GM18907 (cell line): ENCODE data around the gene UCMA.
"Not testable (repeated sequence)": the region's sequence is repeated elsewhere in the genome, so short reads cannot be mapped to it uniquely, and the experiment has no call there.

Experiments used
- ATAC-seq: cut with Tn5 transposase; IDR thresholded peaks from one replicate; pipeline ENCODE4 v1.9.1; 2021; ENCODE audit warnings: mild to moderate bottlenecking, moderate library complexity; ENCODE audit not compliant: unreplicated experiment

The UCMA gene

DNA sequence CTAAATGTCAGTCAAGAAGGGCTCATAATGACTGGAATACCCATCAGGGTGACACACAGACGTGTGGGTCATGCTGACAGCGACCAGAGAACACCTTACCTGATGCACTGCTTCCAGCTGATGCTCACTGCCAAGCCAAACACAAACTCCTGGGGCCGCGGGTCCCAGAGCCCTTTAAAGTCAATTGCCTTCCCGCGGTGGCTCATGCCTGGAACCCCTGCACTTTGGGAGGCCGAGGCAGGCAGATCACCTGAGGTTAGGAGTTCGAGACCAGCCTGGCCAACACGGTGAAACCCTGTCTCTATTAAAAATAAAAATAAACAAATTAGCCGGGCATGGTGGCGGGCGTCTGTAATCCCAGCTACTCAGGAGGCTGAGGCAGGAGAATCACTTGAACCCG, 562 bp upstream of the UCMA start:
- not testable (repeated sequence) for ATAC-seq

DNA sequence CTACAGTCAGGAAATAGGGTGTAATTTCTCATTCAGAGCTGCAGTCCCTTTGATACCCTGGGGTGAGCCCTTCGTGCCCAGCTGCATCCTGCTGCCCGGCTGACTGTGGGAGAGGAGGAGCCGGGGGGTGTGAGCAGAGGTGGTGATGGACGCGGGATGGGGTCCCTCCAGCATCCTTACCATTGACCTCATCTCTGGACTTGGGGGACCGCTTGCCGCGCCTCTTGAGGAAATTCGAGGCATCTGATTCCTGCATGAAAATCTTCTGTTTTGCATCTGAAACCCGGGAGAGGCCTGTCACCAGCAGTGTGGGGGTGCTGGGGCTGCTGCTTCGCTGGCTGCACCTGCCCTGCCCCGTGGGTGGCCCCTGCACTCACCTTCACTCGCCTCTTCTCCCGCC, 816 bp downstream of the UCMA start:
- ATAC-seq = no peak

DNA sequence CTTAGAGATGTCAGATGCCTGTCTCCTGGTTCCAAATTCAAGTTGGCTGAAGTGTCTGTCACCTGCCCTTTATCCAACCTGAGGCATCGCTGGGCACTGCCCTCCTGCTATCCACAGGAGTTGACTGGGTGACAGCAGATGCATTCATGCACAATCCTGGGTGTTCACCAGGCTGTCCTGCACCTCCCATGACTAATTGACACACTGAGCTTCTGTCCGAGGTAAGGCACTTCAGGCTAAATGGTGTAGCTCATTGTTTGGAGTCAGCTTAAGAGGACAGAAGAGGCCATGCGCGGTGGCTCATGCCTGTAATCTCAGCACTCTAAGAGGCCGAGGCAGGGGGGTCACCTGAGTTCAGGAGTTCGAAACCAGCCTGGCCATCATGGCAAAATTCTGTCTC, 2.4 kb downstream of the UCMA start:
- no peak for ATAC-seq

DNA sequence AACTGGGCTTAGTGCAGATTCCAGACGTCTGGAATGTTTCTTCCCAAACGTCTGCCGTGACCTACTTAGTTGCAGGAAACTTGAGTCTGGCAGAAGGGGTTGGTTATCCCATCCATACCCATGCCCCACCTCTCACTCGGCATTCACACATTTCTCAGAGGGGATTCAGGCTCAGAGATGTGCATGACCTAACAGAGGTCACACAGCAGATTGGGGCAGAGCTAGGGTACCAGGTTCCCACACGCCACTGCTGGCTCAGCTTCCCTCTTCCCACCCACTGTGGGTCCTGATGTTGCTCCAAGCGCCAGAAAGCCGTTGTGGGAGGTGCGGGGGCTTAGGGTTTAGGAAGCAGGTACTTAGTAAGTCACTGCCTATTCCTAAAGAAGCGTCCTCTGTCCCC, 3.0 kb downstream of the UCMA start:
- ATAC-seq = no peak

DNA sequence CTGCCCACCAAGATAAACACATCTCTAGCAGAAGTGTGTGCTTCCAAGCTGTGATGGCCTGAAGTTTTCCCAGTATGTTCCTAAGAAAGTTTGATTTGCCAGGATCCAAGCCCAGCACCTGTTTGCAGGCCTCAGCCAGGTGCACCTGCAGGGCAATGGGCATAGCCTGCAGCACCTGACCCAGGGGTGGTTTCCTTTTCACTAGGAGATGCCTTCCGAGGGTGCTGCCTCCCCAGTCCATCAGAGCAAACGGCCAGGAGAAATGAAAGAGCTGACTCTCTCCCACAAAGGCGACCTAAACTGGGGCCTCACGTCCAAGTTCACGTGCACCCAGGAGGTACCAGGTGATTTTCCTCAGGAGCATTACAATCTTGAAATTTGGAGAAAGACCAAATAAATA, 7.1 kb downstream of the UCMA start:
- ATAC-seq = no peak

DNA sequence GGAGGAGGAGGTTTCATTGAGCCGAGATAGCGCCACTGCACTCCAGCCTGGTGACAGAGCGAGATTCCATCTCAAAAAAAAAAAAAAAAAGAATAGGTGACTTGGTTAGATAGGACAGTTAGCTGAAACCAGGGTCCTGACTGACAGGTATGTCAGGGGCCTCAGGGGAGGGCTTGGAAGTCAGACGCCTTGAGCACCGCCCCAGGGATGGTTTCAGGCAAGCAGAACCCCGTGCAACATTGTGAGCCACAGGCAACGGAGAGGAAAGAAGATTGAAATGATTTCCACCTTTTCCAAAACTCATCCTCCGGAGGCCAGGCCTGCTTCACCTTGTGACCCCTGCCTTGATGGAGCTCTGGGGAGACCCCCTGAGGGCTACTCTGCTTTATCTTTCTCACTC, 8.6 kb downstream of the UCMA start:
- ATAC-seq = no peak

DNA sequence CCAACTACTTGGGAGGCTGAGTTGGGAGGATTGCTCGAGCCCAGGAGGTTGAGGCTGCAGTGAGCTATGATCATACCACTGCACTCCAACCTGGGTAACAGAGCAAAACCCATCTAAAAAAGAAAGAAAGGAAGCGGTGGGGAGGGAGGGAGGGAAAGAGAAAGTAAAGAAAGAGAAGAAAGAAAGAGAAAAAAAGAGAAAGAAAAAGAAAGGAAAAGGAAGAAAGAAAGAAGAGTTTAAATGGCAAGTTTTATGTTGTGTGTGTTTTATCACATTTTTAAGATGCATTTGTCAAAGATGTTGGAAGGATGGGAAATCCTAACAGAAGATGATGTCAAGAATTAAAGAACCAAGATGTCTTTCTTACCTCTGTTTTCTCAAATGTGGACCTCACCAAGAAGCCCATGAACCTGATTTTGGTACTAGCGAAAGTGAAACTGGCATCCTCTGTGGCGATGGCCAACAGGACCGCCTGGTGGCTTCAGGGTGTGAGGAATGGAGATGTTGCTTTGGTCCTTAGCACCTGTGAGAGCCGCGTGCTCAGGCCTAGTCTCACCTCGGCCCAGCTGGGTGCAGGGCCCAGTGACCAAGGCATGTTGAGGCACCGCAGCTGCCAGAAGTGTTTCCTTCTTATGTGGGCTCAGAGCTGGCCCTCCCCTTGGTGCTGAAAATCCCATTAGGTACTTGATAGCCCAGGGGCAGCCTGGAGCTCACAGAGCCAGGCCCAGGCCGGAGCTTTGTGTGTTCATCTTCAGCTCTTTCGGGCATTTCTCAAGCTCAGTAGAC, 9.8 kb downstream of the UCMA start:
- no peak for ATAC-seq

DNA sequence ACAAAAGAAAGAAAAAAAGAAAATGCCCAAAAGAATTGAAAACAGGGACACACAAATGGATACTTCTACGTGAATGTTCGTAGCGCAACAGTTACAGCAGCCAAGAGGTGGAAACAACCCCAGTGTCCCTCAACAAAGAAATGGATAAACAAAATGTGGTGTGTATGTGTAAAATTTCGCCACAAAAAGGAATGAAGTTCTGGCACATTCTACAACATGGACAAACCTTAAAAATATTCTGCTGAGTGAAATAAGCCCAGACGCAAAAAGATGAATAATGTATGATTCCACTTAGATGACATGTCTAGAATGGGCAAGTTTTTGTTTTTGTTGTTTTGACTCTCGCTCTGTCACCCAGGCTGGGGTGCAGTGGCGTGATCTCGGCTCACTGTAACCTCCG, 10.9 kb downstream of the UCMA start:
- ATAC-seq = no peak

DNA sequence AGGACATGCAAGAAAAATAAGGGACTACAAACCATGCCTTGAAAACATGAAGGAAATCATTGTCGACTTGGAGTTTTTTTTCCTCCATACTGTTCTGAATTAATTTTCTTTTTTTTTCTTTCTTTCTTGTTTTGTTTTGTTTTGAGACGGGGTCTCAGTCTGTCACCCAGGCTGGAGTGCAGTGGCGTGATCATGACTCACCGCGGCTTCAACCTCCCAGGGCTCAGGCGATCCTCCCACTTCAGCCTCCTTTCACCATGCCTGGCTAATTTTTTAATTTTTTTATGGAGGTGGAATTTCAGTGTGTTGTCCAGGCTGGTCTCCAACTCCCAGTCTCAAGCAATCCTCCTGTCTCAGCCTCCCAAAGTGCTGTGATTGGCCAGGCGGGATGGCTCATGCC, 11.6 kb downstream of the UCMA start:
- ATAC-seq = no peak

DNA sequence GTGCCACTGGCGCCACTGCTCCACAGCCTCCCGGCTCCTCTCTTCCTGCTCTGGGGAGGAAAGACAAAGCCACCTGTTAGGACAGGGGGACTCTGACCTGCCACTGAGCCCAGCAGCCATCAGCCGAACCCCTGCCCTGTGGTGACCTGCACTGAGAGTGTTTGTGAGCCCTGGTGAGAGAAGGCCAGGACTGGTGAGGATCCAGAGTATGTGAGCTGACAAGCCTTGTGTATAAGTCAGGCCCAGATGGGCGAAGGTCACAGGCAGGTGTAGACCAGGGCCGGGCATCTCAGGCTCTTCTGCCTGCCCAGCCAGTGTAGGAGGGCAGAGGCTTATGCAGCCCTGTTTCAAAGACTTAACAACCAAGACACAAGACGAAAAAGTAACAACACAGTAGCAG, 12.0 kb downstream of the UCMA start:
- no peak for ATAC-seq

DNA sequence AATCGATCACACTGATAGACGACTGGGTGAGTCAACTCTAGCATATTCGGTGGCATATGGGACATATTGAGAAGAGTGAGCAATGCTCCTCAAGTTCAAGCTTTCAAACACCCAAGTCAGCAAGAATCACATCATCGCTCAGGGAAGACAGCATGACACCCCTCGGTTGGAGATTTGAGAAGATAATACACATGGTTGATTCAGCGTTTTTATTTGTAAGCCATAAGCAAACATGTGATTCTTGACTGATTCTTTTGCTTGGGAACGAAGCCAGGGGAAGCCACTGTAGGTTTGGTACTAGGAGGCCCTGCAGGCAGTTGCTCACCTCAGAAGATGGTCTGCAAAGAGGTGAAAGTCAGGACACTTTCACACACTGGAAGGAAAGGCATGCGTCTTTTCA, 12.6 kb downstream of the UCMA start:
- ATAC-seq = no peak

DNA sequence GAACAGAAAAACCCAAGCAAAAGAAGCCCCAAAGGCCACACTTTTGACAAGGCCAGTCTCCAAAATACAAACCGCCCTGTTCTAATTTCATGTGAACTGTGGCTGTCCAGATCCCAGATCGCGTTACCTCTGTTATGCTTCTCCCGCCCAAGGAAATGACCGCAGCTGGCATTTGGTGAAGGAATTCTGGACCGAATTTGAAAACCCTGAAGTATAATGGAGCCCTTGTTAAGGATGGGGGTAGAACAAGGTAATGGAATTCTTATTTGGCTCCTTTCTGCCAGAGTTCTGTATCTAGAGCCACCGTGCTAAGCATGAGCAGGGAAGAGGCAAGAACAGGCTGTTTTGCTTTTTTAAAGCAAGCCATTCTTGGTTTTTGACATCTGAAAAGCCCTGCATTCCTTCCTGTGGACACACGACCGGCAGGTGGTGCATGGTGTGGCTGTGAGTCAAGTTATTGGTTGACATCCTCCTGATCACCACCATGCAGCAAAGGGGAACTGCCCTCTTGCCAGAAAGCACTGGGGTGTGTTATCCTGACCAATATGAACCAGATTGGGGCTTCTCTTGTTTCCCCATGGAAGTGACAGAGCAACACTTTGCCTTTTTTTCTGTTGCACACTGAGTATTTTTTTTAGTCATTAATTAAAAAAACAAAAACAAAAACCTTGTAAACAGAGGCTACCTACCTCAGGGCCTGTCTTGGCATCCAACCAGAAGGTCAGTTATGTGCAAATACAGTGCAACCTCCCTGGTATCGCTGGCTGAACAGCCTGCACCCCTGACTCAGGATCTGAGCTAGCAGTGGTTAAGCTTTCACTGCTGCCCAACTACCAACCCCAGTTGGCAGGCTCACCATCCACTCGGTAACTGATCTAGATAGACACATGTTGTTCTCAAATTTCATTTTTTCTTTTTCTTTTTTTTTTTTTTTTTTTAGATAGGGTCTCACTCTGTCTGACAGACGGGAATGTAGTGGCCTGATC, 14.2 kb downstream of the UCMA start:
- ATAC-seq = no peak

DNA sequence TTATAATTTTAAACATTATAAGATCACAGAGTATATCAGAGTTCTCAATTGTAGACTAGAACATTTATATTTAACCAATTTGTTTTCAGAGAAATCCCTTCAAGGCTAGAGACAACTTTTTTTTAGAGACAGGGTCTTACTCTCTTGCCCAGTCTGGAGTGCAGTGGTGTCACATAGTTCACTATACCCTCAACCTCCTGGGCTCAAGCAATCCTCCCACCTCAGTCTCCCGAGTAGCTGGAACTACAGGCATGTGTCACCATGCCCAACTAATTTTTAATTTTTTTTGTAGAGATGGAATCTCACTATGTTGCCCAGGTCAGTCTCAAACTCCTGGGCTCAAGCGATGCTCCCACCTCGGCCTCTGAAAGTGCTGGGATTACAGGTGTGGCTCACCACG, 15.3 kb downstream of the UCMA start:
- no peak for ATAC-seq

DNA sequence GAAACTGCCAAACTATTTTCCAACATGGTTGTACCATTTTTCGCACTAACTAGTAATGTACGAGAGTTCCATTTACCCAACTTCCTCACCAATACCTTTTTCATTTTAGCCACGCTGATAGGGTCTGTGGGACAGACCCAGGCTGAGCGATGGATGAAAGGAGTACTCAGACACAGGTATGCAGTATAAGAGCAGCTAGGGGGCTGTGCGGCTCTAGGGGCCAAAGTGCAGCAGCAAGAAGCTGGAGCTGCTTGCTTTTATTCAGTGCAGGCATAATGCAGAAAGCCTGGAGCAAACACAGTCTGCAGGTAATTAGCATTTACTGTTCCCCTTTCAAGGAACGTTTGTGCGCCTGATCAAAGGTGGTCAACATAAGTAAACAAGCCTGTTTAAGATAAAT, 21.0 kb downstream of the UCMA start:
- ATAC-seq = no peak

DNA sequence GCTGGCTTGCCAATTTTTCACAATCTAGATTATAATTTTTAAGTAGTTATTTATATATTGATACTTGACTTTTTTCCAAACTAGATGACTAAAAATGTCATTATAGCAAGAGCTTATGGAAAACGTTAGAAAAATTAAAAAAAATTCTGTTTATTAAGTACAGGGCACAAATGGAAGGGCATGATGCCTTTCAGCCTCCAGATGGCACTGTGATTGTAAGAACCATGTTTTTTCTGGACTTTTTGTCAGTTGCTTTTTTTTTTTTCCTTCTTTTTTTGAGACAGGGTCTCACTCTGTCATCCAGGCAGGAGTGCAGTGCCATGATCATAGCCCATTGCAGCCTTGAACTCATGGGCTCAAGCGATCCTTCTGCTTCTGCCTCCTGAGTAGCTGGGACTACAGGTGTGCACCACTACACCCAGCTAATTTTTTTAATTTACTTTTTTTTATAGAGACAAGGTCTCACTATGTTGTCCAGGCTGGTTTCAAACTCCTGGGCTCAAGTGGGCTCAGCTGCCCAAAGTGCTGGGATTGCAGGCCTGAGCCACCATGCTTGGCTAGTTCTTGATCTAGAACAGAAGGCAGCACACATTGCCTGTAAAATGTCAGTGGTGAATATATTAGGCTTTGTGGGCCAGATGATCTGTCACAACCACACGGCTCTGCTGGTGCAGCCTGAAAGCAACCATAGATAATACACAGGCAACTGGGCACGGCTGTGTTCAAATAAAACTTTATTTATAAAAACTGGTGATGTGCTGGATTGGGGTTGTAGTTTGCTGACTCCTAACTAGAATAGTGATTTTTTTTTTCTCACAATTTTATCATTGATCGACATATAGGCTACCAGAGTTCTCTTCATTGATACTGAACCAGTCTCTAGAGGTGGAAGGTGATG, 27.4 kb downstream of the UCMA start:
- ATAC-seq = no peak

DNA sequence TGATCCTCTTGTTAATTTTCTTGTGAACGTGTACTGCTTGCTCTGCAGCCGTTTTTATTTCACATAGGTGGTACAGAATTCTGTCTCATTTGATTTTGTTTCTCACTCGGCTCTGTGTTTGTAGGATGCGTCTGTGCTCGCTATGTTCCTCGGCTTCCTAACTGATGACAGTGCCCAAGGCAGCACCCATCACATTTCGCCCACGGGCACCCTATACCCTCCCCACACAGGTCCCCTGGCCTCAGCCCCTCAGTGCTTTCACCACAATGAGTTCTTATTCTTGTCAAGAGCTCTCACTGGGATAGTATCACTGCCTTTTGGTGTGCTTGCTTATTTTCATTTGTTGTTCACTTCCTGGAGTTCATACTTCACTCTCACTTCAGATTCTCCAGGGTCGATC, 28.1 kb downstream of the UCMA start:
- no peak for ATAC-seq

DNA sequence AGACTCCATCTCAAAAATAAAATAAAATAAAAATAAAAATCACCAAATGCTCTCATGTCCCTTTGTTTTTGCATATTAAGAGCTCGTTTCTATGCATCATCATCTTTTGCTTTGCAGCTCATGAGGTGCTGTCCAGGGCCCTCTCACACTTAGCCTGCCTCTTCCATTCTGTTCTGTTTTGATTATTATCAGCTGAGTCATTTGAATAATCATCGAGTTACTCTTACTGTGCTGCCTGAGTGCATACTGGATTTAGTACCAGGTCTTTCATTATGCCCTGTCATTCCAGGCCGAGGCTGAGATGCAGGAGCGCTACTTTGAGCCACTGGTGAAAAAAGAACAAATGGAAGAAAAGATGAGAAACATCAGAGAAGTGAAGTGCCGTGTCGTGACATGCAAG, 33.0 kb downstream of the UCMA start:
- ATAC-seq = no peak

DNA sequence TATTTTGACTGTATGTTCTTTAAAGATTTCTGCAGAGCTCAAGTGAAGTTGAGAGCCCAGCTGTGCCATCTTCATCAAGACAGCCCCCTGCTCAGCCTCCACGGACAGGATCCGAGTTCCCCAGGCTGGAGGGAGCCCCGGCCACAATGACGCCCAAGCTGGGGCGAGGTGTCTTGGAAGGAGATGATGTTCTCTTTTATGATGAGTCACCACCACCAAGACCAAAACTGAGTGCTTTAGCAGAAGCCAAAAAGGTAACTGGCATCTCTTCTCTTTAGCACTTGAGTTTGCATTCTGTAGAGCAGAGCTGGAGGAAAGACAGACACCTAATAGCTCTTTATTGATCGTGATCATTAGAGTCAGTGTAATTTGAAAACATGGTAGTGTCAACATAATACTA, 39.2 kb downstream of the UCMA start:
- ATAC-seq = no peak

DNA sequence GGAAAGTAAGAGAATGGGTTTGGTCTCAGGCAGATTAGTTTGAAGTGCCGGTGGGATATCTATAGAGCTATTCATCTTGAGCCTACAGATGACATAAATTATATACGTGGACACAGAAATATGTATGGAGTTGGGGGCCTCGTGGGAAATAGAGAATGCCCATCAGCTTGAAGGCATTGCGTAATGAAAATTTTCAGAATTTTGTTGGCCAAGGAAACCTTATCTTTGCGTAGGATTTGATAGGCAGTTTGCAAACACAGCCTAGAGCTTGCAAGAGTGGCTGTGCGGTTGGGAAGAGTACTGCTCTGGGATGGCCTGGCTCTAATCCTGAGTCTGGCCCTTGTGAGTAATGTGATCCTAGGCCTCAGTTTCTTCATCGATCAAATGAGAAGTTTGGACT, 40.5 kb downstream of the UCMA start:
- no peak for ATAC-seq

DNA sequence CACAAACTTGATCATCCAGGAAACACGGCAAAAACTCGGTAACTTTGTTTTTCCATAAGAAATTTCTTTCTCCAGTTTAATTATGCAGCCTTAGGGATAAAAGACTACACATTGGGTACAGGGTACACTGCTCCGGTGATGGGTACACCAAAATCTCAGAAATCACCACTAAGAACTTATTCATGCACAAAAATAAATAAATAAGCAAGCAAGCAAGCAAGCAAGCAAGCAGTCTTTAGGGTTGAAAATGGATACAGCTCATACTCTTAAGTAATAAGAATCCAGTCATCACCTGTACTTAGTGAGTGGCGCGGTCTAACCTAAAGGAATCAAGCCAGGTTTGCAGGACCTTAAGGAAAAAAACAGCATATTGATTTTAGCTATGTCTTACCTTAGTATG, 42.8 kb downstream of the UCMA start:
- ATAC-seq = no peak

DNA sequence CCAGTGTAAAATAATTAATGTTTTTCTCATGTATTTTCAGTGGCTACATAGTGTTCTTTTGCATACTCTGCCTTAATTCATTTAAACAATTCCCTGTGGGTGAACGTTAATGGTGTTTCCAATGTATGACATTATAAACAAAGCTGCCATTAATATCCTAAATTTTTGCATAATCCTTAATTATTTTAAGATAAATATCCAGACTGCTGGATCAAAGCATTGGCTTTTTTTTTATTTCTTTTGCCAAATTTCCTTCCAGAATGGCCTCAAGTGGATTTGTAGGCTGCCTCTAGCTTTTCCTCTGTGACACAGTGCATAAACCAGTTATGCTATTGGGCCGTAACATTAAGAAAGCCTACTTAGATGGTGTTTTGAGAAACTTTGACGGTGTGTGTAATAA, 43.4 kb downstream of the UCMA start:
- ATAC-seq = no peak
